Stimulated activated CD8-positive, alpha-beta memory T cell treated with anti-CD3 and anti-CD28 coated beads, Interleukin-2, amount 100 ng/mL, for 1 hour (primary cell): ENCODE measurements around the gene STK40.

ENCODE experiments used
- DNase-seq, 2 donors: peaks; one replicate each; pipeline ENCODE4 v3.0.0-alpha.2; 2020; ENCODE audit warnings: low read depth in 2 of 2

Gene STK40

DNA sequence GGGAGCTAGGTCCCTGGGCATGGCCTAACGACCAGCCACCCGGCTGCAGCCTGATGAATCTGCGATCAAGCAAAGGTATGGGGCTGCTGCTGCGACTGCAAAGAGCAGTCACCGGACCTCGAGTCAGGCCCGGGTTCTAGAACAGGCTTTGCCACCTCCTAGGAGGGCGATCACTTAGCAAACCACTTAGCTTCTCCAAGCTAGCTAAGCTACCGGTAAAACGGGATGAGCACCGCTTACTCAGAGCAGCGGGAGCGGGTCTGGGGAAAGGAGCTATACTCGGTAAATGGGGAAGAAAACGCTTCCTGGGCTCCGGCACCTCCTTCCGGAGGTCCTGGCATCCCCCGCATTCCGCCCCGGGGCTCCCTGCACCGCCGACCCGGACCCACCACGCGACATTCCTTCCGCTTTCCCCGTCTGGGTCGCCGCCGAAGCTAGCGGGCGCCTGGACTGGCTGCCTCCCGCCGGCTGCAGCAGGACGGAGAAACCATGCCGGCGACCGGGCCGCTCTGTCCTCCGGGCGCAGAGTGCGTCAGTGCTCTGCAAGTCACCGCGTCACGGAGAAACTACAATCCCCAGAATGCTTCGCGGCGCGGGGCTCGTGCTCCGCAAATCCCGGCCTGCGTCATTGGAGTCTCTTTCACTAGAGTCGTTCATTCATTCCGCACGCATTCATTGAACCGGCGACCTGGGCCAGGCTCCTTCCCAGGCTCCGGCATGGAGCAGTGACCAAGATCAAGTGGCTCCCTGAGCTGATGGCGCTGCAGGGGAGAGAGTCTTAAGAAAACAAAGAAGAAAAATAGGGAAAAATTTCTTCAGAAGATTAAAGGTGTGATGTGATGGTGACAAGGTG lies 11.9 kb upstream of the STK40 start, which contains the start of gene LSM10:
Gene LSM10 (minus strand): TSS at position 531 of the 853 bp plus-strand sequence. CDS start 3,779 bp downstream, outside the sequence.
- peak; percentile 76 to 81 for DNase-seq

DNA sequence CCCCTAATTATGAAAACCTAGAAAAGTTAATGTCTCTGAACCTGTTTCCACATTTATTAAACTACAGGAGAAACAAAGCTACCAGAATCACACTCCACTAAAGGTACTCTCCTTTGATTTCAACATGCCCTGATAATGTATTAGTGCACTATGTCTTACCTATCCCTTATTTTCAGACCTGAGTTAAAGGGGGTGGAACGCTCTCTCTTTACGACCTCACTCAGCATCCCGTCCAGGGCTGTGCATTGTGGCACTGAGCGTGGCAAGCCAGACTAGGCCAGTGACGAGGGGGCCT lies 11.3 kb upstream of the STK40 start:
- DNase-seq = no peak

DNA sequence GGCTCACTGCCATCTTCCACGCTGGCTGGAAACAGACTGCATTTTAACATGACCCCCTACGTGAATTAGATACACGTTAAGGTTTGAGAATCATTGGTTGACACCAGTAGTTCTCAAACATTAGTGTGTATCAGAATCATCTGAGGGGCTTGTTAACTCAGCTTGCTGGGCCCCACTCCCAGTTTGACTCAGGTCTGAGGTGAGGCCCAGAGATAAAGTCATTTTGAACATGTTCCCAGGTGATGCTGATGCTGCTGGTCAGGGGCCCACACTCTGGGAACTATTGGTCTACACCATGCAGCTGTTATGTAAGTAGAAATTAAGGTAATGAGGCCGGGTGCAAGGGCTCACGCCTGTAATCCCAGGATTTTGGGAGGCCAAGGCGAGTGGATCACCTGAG lies 10.6 kb upstream of the STK40 start:
- no peak for DNase-seq

DNA sequence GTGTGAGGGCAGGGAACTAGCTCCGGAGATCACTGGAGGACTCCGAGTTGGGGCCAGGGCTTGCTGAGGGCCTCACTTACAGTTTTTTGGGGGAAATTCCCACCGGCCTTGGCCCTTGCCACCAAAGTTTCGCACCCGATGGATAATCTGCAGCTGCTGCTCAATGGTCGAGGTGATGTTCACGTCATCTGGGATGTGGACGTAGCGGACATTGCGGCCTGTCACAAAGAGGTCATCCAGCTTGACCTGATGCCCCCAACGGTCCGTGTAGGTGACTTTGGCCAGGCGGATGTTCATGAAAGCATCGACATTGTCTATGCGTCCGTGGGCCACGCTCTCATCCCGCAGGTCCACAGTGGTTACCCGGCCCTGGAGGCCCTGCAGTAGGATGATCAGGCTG lies 8.0 kb upstream of the STK40 start:
- DNase-seq = no peak

DNA sequence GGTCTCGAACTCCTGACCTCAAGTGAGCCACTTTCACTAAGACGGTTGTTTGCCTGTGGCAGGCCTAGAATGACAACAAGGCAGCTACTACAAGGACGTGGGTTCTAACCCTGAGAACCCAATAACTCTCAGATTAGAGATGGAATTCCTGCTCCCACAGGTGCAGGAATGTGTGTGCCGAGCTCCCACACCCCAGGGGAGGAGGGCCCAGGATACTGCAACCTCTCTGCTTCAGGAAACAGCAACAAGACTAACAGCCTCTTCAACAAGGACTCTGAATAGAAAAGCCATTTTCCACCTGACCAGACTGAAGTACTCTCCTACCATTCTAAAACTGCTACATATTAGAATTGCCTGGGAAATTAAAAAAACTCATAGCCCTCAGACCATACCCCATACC lies 7.1 kb upstream of the STK40 start:
- no peak for DNase-seq

DNA sequence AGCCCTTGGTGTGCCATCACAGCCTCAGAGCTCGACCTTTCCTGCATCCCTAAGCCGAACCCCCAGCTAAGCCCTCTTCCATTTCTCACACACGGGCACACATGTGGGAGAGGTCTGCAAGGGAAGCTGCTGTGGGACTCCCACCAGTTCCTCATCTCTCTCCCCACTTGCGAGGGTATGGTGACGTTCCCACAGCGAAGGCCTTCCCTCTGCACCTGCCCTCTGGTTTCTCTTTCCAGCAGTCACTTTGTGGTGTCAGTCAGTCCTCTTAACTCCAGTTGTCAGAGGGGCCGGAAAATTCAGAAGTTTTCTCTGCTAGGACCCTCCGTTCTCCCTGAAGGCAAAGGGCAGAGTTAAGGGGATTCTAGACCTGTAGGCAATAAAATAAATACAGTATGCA lies 5.5 kb upstream of the STK40 start:
- no peak for DNase-seq

DNA sequence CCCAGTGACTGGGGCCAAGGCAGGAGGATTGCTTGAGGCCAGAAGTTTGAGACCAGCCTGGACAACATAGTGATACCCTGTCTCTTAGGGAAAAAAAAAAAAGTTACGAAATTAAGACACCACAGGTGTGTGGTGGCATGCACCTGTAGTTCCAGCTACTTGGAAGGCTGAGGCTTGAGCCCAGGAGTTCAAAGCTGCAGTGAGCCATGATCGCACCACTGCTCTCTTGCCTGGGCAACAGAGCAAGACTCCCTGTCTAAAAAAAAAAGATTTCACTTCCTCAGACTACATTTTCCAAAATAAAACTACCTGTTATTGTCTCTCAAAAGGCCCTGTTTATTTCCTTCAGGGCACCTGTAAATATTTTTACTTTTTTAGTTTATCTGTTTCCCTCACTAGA lies 4.7 kb upstream of the STK40 start:
- no peak for DNase-seq

DNA sequence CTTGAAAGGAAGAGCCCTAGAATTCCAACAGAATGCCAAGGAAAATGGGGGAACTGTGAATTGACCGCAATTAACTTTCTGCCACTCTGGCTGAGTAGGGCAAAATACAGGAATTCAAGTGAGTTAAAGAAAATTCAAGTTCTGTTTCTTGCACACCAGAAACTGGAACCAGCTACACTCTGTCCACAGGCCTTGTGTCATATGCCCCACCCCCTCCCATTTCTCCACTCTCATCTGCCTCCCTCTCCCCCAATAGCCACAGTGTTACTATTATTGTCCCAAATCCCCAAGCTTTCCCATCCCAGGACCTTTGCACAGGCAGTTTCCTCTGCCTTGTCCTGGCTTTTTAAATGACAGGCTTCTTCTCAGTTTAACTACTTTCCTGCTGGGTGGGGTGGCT lies 4.3 kb upstream of the STK40 start:
- DNase-seq = no peak

DNA sequence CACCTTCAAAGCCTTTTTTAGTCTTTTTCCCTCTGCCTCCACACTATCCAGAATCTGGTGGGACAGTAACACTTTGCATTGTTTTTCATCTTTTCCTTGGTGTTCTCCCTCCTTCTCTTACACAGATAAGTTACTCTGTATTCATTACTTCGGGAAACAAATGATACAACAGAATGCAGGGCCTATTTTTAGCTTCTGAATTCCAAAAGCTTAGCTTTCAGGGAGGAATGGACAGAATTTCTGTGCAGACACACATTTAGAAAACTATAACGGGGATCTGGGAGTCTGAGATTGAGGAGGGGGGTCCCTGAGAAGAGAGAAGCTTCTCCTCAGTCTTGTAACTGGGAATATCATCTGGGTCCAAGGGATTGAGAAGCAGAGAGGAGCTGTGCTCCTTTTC lies 3.5 kb upstream of the STK40 start:
- no peak for DNase-seq

DNA sequence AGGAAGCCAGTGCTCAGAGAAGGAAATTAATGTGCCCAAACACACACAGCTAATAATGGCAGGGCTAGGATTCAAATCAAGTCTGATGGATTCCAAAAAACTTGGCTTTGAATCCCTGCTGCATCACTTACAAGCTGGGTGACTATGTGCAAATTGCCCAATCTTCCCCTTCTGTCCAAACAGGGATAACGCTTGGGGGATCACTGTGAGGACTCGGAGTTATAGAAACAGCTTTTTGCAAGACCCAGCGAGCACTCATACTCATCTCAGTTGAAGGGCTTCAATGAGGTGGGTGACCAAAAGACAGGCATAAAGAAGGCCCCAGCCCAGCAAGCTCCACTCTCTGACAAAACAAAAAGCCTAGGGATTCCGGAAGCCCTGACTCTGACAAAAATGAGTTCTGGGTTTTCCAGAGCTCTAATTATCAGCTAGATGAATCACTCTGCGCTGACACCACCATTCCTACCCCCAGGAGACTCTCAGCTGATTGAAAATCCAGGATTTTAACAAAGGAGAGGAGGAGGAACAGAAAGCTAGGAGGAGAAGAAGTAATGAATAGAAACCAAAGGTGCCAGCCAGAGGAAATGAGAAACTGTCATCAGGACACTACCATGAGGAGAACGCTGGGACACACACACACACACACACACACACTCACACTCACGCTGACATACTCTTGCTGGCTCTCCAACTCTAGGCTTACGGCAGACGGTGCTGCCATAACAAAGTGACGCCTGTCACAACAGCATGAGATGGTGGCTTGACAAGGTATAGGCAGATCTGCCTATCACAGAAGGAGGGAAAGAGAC lies 1.6 kb upstream of the STK40 start:
- DNase-seq = no peak

DNA sequence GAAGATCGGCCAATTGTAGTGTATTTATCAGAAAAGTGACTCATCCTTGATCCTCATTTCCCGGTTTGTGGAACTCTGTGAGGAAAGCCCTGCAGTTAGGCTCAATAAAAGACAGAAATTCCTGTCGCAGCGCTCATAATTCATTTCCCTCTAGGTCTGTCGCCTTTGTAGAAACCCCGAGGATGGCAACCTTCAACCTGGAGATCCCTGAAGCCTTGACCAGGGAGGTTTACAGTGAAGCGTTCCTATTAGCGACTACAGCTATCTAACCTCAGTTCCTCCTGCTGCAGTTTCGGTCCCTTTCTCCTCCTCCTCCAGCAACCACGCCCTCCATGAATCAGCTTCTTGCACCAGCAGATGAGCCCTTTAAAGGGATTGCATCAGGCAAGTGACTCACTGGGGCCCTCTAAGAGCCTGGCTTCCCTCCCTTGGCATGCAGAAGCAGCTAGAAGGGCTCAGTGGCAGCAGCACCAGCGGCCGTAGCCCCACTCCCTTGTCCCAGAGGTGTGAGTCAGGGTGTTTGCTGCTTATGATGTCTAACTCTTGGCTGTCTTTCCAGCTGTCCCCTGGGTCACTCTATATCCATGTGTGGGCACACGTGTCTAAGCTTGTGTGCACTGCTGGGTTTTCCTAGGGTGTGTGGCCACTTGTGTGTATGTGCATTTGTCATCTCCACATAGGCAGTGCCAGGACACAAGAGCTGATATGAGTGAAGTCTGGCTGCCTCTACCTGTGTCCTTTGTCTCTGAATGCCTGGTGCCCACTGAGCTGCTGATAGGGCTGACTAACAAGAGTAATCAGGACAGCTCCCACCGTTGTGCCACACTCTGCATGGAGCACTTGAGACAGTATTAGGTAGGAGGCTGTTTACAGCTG lies 779 bp upstream of the STK40 start:
- peak; percentile 70 to 78 for DNase-seq

DNA sequence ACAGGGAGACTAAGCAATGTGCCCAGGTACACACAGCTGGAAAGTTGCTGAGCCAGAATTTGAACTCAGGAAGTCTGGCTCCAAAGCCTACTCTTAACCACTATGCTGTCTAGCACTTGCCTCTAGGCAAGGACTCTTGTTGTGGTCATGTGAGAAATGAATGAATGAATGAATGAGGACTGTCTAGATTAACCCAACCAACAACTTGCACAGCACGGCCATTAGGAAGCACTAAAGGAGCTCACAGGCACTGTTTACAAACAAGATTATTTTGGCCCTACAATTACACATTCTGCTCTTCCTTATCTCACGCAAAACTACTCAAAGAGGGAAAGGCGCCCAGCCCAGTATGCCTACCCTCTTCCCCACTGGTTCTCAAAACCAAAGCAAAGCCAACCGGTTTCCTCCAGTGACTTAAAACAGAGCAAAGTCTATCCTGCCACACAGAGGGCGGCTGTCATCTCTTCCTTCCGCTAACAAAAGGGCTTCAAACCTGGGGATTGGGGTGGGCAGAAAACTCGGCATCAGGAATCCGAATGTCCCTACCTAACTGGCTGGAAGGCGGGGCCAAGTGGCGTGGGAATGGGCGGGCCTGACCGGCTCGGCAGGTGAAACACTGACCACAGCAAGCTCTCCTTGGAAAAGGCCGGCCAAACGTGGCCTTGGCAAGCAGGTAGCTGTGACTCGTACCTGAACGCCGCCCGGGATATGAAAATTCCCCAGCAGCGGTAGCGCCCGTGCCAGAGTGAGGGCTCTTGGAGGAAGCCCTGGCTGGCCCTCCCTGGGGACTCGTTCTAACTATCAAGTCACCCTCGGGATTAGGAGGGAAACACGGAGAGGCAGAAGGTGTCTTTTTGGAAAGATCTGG lies 948 bp downstream of the STK40 start:
- no peak for DNase-seq

DNA sequence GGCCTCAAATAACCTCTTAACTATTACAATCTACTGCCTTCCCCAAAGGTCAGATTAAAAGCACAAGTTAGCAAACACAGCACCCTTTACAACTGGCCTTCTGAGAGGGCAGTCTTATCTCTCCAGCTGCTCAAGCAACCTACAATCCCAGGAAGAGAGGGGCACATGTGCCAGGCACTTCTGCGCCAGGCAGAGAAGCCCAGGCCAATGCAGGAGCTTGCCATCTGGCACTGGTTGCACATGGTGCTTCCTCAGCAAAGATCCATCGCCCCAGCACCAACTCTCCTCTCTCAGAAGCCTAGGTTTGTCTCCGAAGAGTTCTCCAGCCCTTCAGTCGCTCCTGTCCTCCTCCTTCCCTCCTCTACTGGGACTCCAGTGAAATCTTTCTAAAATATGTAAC lies 2.5 kb downstream of the STK40 start:
- no peak for DNase-seq

DNA sequence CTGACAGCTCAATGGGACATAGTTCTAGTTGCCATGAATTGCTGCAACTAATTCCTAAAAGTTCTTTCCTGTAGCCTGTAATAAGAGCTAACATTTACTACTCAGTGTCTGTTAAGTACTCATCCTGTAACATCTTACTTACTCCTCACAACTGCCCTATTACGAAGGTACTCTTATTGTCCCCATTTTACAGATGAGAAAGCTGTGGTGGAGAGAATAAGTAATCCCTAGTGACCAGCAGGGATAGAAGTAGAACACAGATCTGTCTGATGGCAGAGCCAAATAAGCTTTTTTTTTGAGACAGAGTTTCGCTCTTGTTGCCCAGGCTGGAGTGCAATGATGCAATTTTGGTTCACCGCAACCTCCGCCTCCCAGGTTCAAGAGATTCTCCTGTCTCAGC lies 3.1 kb downstream of the STK40 start:
- DNase-seq = no peak

DNA sequence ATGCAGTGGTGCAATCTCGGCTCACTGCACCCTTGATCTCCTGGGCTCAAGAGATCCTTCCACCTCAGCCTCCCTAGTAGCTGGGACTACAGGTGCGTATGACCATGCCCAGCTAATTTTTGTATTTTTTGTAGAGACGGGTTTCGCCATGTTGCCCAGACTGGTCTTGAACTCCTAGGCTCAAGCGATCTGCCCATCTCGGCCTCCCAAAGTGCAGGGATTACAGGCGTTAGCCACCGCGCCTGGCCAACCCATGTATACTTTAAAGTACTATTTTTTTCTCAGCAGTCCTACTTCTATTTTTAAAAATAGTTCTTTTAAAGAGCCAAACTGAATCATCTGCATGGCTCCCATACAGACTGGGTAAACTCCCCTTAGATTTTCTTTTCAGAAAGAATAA lies 3.5 kb downstream of the STK40 start:
- no peak for DNase-seq

DNA sequence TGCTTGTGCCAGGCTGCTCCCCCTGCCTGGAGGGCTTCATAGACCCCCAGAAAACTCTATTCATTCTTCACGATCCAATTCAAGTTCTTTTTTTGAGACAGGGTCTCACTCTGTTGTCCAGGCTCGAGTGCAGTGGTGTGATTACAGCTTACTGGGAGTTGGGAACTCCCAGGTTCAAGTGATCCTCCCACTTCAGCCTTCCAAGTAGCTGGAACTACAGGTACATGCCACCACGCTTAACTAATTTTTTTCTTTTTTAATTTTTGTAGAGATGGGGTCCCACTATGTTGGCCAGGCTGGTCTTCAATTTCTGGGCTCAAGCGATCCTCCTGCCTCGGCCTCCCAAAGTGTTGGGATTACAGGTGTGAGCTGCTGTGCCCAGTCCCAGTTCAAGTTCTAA lies 4.3 kb downstream of the STK40 start:
- no peak for DNase-seq

DNA sequence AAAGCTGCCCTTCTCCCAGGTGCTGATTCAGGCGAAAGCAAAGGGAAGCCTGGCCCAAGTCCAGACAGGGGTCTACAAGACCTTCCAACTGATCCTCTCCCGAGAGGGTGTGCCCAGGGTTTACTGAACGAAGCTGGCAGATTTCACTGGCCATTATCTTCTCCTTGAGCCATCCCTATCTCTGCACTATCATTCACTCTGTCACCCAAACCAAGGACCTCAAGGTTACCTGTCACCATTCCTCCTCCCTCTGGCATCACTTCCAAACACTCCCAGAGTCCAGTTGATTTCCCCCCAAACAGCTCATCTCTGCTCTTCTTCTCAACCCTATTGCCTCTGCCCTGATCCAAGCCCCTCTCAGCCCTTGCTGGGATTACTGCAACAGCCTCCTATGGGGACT lies 4.9 kb downstream of the STK40 start:
- DNase-seq = no peak

DNA sequence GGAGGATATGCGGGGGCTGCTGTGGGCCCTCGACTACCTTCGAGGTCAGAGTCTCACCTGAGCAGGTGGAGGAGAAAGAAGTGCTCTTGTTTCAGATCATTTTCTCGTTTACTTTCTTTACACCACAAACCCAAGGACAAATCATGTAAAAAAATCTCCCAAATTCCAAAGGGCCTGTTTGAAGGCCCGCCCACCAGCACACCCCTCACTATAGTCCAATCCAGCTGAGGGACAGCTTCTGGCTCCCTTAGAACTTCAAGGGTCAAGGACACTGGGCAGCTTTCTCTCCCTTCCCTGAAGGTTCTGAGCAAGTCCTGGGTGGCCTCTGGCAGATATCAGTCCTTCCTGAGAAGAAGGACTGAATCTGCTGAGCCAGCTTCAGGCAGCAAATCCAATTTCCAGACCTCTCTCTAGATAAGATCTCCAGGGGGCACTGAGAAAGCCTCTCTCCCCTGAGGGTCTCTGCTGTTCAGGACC lies 5.5 kb downstream of the STK40 start:
- DNase-seq = no peak

DNA sequence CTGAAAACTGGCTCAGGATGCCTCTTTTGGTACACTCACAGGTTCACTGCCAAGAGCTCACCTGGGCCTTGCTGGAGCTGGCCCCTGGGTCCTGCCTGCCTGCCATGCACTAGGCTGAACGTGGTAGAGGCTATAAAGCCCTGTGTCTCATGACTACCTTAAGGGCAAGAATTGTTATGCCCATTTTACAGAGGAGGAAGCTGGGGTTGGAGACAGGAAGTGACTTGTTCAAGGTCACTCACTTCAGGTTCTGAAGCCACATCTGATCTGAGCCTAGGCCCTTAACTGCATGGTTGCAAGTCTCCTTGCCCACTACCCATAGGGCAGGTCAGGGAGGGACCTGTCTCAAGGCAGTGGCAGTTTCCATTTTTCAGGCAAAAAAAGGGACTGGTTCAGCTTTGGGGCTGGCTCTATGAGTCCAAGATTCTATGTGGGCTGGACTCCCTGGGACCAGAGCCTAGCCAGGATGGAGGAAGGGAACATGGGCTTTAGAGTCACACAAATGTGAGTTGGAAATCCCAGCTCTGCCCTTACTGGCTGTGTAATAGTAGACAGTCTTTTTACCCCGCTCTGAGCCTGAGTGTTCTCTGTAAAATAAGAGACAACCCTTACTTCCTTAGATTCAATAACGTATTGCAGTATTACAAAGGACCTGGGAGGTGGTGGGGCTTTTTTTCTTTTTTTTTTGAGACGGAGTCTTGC lies 7.8 kb downstream of the STK40 start:
- no peak for DNase-seq

DNA sequence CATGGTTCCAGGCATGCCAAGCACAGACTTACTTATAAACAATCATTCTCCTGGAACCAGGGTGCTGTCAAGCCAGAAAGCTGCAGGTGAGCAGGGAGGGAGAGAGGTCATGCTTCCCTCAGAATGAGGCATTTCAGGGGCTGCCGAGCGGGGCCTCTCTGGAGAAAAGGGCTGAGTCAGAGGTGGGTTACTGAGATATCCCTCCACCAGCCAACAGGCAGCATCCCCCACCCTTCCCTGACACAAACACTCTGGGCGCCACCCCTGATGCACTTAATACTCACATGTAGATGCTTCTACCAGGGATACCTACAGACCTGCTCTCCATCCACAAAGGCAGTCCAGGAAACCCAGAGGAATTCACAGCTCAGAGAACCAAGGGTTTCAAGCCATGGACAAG lies 13.1 kb downstream of the STK40 start:
- DNase-seq = no peak
